ENCODE measurements around the gene FAAP100.
"Not testable (repeated sequence)": the region's sequence is repeated elsewhere in the genome, so short reads cannot be mapped to it uniquely, and the experiment has no call there.

GRCh38 chr17:81584771-81585170 lies 32.6 kb upstream of the FAAP100 start:
- TF ChIP-seq YY1 (IDR thresholded peaks at IDR 0.05; ENCODE audit: insufficient read depth, insufficient read length); ZNF274 (IDR thresholded peaks at IDR 0.05; ENCODE audit: low read depth, low read length): not testable (repeated sequence)
